Hepatocyte (in vitro differentiated cells): ENCODE results near the gene SCNN1B. TPM values are rescaled to one million over a fixed set of nuclear protein-coding genes. Genes with fewer than 3 reads are reported as not detected.

Source experiments
- DNase-seq: peaks from one replicate; pipeline ENCODE4 v3.0.0-alpha.2; 2016; ENCODE audit warnings: low spot score
- H2AFZ ChIP-seq: fragments of 200-600 bp; sonication (generic); 2 replicates; pipeline ENCODE4 v1.6.0; 2016; ENCODE audit warnings: antibody characterized with exemption, mild to moderate bottlenecking
- H3K27ac ChIP-seq: fragments of 200-600 bp; sonication (generic); 2 replicates; pipeline ENCODE4 v1.5.1; 2016; ENCODE audit warnings: mild to moderate bottlenecking
- H3K27me3 ChIP-seq: fragments of 200-600 bp; sonication (generic); 2 replicates; pipeline ENCODE4 v1.6.1; 2016
- H3K36me3 ChIP-seq: fragments of 200-600 bp; sonication (generic); replicated peaks from 2 replicates; pipeline ENCODE4 v1.5.1; 2016; ENCODE audit warnings: low read depth; ENCODE audit not compliant: insufficient read depth
- H3K4me1 ChIP-seq: fragments of 200-600 bp; sonication (generic); 2 replicates; pipeline ENCODE4 v1.5.1; 2016; ENCODE audit warnings: mild to moderate bottlenecking, moderate library complexity; ENCODE audit not compliant: insufficient read depth
- H3K4me2 ChIP-seq: fragments of 200-600 bp; sonication (generic); 2 replicates; pipeline ENCODE4 v1.6.0; 2016
- H3K4me3 ChIP-seq: fragments of 200-600 bp; sonication (generic); 2 replicates; pipeline ENCODE4 v1.5.1; 2016; ENCODE audit warnings: mild to moderate bottlenecking
- H3K79me2 ChIP-seq: fragments of 200-600 bp; sonication (generic); 2 replicates; pipeline ENCODE4 v1.6.0; 2017; ENCODE audit warnings: mild to moderate bottlenecking
- H3K9me2 ChIP-seq: fragments of 200-600 bp; sonication (generic); replicated peaks from 2 replicates; pipeline ENCODE4 v1.6.0; 2017; ENCODE audit warnings: mild to moderate bottlenecking; ENCODE audit not compliant: insufficient read depth
- H3K9me3 ChIP-seq: fragments of 200-600 bp; sonication (generic); 2 replicates; pipeline ENCODE4 v1.5.1; 2016; ENCODE audit warnings: low read depth, mild to moderate bottlenecking
- H4K20me1 ChIP-seq: fragments of 200-600 bp; sonication (generic); 2 replicates; pipeline ENCODE4 v1.6.0; 2016; ENCODE audit warnings: mild to moderate bottlenecking; ENCODE audit not compliant: insufficient read depth, poor library complexity, severe bottlenecking
- CTCF ChIP-seq: fragments of 200-600 bp; sonication (generic); IDR thresholded peaks from 2 replicates; pipeline ENCODE4 v1.5.1; 2016; ENCODE audit warnings: antibody characterized with exemption, mild to moderate bottlenecking; ENCODE audit not compliant: poor library complexity
- EZH2 ChIP-seq: fragments of 200-600 bp; sonication (generic); IDR thresholded peaks from 2 replicates; pipeline ENCODE4 v1.6.1; 2016; ENCODE audit warnings: antibody characterized with exemption, mild to moderate bottlenecking, borderline replicate concordance
- EZH2phosphoT487 ChIP-seq: fragments of 200-600 bp; sonication (generic); IDR thresholded peaks from one replicate; pipeline ENCODE4 v1.6.1; 2018; ENCODE audit warnings: antibody characterized with exemption, mild to moderate bottlenecking, low read depth, moderate library complexity; ENCODE audit not compliant: unreplicated experiment, severe bottlenecking
- WGBS: methylation state at CpG from one replicate; pipeline ENCODE4 v1.1.6; 2016; ENCODE audit warnings: low lambda C conversion rate; ENCODE audit errors: missing lambda C conversion rate; 5-methylcytosine and 5-hydroxymethylcytosine counted together
- polyA plus RNA-seq: library from polyadenylated mRNA; unstranded; fragments of >200 nt; fragmentation: Nextera tagmentation; extraction: Ambion mirVana; gene quantifications from 2 replicates; pipeline ENCODE4 v1.2.1, GENCODE V29; 2016
- total RNA-seq: library from RNA; depleted of rRNA; stranded (reverse); fragments of >200 nt; gene quantifications from 2 replicates; pipeline ENCODE4 v1.2.3, GENCODE V29; 2014

The SCNN1B gene
- total and polyA plus RNA-seq, 2 experiments from 2014 or later, result 0.23 to 0.85 TPM

GRCh38 chr16:23316232-23316631 lies 14.1 kb downstream of the SCNN1B start:
- no peak overlapping the region for H3K27ac ChIP-seq
- H3K4me2 ChIP-seq, result no peak overlapping the region
- no peaks in the 10 kb centered on the region for H3K79me2 ChIP-seq
- no peaks in the 10 kb centered on the region for H4K20me1 ChIP-seq
- H3K9me3 ChIP-seq, result no peaks in the 10 kb centered on the region
- H2AFZ ChIP-seq, result no peak overlapping the region
- H3K9me2 ChIP-seq, result no peaks in the 10 kb centered on the region
- TF ChIP-seq EZH2phosphoT487, result no peak
- no peak for TF ChIP-seq EZH2
- no peak for TF ChIP-seq CTCF
- 100% methylated on average over 2 of the region's 2 CpGs for WGBS
- DNase-seq, result no peak
- H3K4me3 ChIP-seq, result no peak overlapping the region
- no peaks in the 10 kb centered on the region for H3K4me1 ChIP-seq
- no peaks in the 10 kb centered on the region for H3K27me3 ChIP-seq
- no peaks in the 10 kb centered on the region for H3K36me3 ChIP-seq

- Histone ChIP-seq H3K36me3 (no peaks in the 10 kb centered on the region), H4K20me1 (no peaks in the 10 kb centered on the region), H3K4me3 (no peak overlapping the region), H3K27me3 (no peaks in the 10 kb centered on the region), H3K9me2 (no peaks in the 10 kb centered on the region), H3K4me1 (no peaks in the 10 kb centered on the region), H3K79me2 (no peaks in the 10 kb centered on the region), H3K4me2 (no peak overlapping the region), H3K27ac (no peak overlapping the region), H3K9me3 (no peaks in the 10 kb centered on the region), H2AFZ (no peak overlapping the region)
- 83% methylated on average over 2 of the region's 2 CpGs for WGBS
- no peak for DNase-seq
- no peak for TF ChIP-seq EZH2
- no peak for TF ChIP-seq CTCF
- TF ChIP-seq EZH2phosphoT487, result no peak
Observed at GRCh38 chr16:23316634-23317265, 14.6 kb downstream of the SCNN1B start.

DNA sequence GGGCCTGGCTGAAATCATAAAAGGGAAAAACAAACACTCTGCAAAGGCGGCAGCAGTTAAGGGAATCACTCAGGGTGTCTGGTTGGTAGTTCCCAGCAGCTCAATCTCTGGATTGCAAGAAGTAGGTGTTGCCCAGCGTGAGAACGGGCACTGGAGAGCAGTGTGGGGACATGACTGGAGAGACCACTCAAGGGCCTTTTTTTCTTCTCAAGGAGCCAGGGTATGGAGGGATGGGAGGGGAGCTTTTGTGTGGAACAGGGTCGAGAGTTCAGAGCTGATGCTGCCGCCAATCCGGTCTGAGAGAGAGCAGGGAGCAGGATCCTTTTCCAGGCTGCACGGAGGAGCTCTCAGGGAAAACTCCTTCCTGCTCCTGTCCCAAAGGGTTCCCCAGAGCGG lies 15.2 kb downstream of the SCNN1B start:
- TF ChIP-seq EZH2, result no peak
- TF ChIP-seq CTCF, result no peak
- Histone ChIP-seq H2AFZ (no peak overlapping the region), H3K9me2 (no peaks in the 10 kb centered on the region), H3K4me2 (no peak overlapping the region), H3K36me3 (no peaks in the 10 kb centered on the region), H4K20me1 (no peaks in the 10 kb centered on the region), H3K4me1 (no peaks in the 10 kb centered on the region), H3K27ac (no peak overlapping the region), H3K9me3 (no peaks in the 10 kb centered on the region), H3K4me3 (no peak overlapping the region), H3K79me2 (no peaks in the 10 kb centered on the region), H3K27me3 (no peaks in the 10 kb centered on the region)
- DNase-seq, result no peak
- WGBS, result 81% methylated on average over 8 of the region's 8 CpGs

DNA sequence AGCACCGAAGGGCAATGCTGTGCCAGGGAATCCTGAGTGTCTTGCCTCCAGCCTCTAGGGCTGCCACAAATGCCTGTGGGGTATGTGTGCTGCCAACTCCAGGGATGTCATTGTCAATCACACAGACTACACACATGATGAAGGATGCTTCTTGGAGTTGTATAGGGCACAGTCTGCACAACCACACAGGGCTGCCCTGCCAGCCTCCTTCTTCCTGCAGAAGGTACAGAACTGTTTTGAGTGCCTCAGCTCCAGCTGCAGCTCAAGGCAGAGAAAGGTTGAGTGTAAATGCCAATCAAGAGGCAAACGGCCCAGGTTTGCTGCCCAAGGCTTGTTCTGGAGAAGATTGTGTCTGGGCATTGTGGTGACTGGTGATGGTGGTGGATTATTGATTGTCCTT lies 15.6 kb downstream of the SCNN1B start:
- WGBS, result 64% methylated on average over 2 of the region's 2 CpGs
- Histone ChIP-seq H3K4me3 (no peak overlapping the region), H4K20me1 (no peaks in the 10 kb centered on the region), H3K9me3 (no peaks in the 10 kb centered on the region), H3K27ac (no peak overlapping the region), H3K36me3 (no peaks in the 10 kb centered on the region), H3K9me2 (no peaks in the 10 kb centered on the region), H3K4me2 (no peak overlapping the region), H3K79me2 (no peaks in the 10 kb centered on the region), H2AFZ (no peak overlapping the region), H3K4me1 (no peaks in the 10 kb centered on the region), H3K27me3 (no peaks in the 10 kb centered on the region)
- TF ChIP-seq EZH2, result no peak
- TF ChIP-seq CTCF, result no peak
- no peak for TF ChIP-seq EZH2phosphoT487
- DNase-seq, result no peak
